Middle frontal gyrus (tissue), 1 donor: ENCODE measurements around the gene CTNNA1.
"Not testable (repeated sequence)": the region's sequence is repeated elsewhere in the genome, so short reads cannot be mapped to it uniquely, and the experiment has no call there.

ENCODE experiments used
- DNase-seq: peaks from one replicate; pipeline ENCODE4 v3.0.0-alpha.2; 2015; ENCODE audit warnings: low spot score; ENCODE audit errors: extremely low spot score

CTNNA1 gene

DNA sequence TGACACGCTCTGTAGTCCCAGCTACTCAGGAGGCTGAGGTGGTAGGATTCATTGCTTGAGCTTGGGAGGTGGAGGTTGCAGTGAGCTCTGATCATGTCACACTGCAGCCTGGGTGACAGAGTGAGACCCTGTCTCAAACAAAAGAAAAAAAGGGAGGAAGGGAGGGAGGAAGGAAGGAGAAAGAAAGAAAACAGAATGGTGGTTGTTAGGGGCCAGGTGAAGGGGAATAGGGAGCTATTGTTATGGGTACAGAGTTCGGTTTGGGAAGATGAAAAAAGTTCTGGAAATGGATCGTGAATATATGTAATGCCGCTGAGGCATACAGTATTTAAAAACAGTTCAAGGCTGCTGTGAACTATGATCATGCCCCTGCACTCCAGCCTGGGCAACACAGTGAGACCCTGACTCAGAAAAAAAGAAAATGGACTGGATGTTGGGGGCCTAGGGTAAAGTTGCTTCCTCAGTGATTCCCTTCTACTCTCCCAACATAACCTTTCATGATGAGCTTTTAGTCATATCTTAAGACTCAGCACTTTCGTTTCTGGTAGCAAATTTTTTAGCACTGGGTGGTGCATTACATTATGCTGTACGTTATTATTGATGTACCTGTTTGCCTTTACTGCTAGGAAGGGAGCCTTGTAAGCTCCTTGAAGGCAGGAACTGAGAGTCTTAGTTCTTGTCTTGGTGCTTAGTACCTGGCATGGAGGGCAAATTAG, 4.0 kb downstream of the CTNNA1 start:
- no peak for DNase-seq

GRCh38 chr5:138760448-138761110, 7.4 kb downstream of the CTNNA1 start:
- DNase-seq = no peak

- not testable (repeated sequence) for DNase-seq
These were observed 7.9 kb downstream of the CTNNA1 start for GRCh38 chr5:138761115-138761514.

GRCh38 chr5:138761670-138762069, 8.4 kb downstream of the CTNNA1 start:
- not testable (repeated sequence) for DNase-seq

DNA sequence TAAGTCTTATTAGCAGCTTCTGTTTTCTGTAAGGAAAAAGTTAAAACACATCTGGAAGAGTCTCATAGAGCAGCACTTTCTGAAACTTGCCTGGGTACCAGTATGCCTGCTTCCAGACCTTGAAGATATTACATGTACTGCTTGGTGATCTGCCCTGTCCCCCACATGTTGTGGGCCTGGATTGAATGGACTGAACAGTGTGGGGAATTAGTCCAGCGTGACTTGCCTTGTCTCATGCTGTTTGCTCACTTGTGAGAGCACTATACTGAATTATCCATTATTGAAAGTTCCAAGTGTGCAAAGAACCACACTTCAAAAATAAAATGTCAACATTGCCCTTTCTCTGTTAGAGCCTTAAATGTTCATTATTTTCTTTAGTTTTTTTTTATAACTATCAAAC, 8.9 kb downstream of the CTNNA1 start:
- DNase-seq = no peak

GRCh38 chr5:138763037-138763778, 10.0 kb downstream of the CTNNA1 start:
- no peak for DNase-seq

GRCh38 chr5:138770291-138770690, 17.1 kb downstream of the CTNNA1 start:
- no peak for DNase-seq

DNA sequence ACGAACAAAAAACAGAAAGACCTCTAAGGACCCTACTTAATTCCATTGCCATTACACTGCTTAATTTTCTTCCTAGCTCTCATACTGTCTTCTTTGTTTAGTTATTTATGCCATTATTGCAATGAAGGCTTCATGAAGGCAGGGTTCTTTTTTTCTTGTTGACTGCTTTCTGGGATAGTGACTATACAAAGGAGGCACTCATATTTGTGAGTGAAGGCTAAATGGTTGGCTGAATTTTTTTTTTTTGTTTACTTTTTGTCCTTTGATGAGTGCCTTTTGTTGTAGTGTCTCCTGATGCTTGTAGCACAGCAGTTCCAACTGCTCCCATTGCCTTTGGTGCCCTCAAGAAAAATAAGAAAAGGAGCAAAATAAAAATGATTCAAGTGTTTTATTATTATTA, 17.8 kb downstream of the CTNNA1 start:
- no peak for DNase-seq

DNA sequence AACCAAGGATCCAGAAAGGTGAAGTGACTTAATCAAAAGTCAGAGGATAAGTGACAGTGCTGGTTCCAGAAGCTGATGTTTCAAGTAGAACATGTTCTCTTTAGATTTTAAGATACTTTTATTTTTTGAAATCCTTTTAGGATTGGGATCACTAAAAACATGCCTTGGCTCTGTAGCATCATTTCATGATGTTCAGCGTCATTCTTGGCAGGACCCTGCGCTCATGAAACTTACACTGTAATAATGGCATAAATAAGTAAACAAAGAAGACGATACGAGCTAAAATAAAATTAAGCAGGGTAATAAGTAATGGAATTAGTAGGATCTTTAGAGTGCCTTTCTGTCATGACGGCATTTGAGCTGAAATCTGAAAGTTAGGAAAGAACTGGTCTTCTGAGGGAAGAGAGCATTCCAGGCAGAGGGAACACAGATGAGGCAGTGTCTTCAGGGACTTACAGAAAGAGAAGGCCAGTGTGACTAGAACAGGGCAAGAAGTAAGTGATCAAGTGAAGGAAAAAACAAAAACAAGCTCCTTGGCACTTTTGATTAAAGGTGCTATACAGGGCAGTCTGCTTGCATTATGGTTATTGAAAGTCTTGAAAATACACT, 19.9 kb downstream of the CTNNA1 start:
- DNase-seq = no peak

DNA sequence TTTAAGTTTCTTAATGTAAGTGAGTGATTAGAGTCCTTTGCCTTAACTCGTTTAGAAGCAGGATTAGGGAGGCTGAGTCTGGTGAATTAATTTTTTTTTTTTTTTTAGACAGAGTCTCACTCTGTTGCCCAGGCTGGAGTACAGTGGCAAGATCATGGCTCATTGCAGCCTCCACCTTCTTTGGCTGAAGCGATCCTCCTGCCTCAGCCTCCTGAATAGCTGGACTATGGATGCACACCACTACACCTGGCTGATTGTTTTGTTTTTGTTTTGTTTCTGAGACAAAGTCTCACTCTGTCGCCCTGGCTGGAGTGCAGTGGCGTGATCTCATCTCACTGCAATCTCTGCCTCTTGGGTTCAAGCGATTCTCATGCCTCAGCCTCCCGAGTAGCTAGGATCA, 20.4 kb downstream of the CTNNA1 start:
- not testable (repeated sequence) for DNase-seq

GRCh38 chr5:138775034-138775433, 21.8 kb downstream of the CTNNA1 start:
- no peak for DNase-seq

GRCh38 chr5:138778234-138778633, 25.0 kb downstream of the CTNNA1 start:
- DNase-seq = no peak

DNA sequence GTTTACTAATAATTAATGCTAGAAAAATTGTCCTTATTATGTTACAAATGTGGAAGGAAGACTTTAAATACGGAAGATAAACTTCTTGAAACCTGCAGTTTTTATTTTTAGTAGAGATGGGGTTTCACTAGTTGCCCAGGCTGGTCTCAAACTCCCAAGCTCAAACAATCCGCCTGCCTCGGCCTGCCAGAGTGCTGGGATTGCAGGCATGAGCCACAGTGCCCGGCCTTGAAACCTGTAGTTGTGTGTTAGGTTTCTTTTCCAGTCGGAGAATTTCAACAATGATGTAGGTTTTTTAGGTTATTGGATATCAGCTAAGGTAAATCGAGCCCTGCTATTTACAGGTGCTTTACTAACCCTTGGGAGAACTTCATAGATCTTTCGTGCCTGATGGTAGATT, 30.8 kb downstream of the CTNNA1 start:
- DNase-seq = no peak

DNA sequence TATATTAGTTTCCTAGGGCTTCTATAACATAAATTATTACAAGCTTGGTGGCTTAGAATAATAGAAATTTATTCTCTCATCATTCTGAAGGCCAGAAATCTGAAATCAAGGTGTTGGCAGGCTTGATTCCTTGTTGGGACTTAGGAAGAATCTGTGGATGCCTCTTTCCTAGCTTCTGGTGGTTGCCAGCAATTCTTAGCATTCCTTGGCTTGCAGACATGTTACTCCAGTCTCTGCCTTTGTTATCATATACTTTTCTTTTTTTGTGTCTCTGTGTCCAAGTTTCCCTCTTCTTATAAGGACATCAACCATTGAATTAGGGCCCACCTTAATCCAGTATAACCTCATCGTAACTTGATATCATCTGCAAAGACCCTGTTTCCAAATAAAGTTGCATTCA, 31.4 kb downstream of the CTNNA1 start:
- no peak for DNase-seq

DNA sequence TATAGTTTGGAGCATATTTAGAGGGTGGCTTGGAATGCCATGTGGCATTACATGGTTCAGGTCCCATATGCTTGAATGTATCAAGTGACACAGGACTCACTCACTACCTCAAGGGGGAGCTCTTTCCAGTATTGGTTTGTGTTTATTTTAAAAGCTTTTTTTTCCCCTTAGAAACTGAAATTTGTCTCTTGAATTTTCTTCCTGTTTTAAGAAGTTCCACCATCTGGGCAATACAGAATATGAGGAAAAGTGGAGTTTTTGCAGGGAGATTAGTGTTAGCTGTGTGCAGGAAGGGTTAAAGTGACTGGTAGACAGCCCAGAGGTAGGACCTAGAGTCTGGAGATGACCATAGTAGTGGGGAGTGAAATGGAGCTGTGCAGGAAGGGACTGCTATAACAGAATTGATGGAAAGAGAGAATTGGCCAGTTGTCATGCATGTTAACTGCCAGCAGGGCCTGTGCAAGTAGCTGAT, 36.6 kb downstream of the CTNNA1 start:
- DNase-seq = no peak

GRCh38 chr5:138790684-138791083, 37.5 kb downstream of the CTNNA1 start:
- DNase-seq = no peak

DNA sequence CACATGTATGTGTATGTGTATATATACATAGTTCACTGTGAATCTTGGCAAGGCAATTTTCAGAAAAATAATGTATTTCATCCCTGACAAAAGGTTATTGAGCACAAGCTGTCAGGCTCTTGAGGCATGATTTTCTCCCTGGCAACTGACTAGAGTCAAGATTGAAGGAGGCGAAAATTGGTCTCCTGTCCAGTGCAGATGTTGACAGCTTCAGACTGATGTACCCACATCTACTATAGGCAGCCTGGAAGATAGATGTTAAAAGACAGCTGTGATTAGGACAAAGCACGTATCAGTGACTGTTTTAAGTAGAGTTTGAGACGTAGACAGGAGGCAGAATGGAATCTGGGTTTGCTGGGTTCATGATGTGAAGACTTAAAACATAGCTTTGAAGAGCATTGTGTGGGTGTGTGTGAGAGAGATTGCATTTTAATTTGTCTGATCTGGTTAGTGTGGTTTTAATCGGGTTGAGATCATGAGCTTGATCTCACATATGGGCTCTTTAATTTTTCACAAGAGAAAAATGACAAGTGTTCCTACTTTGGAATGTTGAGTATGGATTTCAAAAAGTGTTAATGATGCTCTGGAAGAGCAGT, 39.1 kb downstream of the CTNNA1 start:
- no peak for DNase-seq

- no peak for DNase-seq
These were observed 40.4 kb downstream of the CTNNA1 start for GRCh38 chr5:138793575-138793974.

- DNase-seq = no peak
These were observed 50.1 kb downstream of the CTNNA1 start for GRCh38 chr5:138803285-138803684.

- no peak for DNase-seq
These were observed 50.7 kb downstream of the CTNNA1 start for GRCh38 chr5:138803935-138804334.

DNA sequence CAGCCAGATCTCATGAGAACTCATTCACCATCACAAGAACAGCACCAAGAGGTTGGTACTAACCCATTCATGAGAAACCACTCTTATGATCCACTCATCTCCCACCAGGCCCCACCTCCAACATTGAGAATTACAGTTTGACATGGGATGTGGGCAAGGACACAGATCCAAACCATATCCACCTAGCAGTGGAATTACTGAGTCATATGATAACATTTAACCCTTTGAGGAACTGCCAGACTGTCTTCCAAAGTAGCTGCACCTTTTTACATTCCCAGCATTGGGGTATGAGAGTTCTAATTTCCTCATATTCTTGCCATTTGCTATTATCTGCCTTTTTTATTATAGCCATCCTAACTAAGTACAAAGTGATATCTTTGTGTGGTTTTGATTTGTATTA, 51.9 kb downstream of the CTNNA1 start:
- no peak for DNase-seq
